Measurements from ENCODE around the gene IL12RB1.

Gene IL12RB1

DNA sequence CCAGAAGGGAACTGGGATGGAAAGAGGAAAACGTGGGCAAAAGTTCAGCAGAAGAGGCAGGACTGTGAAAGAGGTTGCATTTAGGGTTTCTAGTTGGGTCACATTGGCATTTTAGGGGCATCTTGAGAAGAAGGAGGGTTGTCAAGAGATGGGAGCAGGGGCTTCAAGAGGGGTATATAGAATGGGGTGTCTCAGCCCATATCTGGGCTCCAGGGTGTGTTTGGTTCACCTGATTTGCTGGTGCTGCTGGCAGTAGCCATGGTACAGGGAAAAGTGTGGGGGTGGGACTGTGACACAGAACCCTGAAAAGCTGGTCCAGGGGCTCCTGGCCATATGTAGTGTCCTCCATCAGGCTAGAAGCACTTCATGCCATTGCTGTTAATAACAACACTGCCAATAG is 33.4 kb upstream of the IL12RB1 start:
- no peak for DNase-seq (ENCODE audit: low read depth in 1 of 2, low spot score in 1 of 2)
- in situ Hi-C loops (cut with HindIII; ENCODE audit: low pct_unique_long_range_greater_than_20kb, low sequenced_read_pairs): no loop called here
- no peak for TF ChIP-seq JUND (IDR thresholded peaks at IDR 0.05; ENCODE audit: low read depth)

DNA sequence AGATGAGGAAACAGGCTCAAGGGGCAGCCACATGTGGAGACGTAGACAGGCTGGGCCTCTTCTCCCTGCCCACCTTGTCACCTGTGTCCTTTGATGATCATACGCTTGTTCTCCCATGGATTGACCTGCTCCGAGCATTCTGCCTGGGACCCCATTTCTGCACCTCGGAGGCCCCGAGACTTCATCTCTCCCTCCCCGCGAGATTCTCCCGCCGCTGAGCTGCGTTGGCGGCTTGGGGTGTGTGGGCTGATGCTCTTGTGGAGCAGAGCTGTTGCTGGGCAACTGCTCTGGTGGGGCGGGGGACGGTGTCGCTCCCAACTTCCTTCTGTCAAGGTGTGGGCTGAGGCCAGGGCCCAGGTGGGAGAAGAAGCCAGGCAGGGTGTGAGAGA is 33.0 kb upstream of the IL12RB1 start:
- DNase-seq (ENCODE audit: low read depth in 1 of 2, low spot score in 1 of 2): no peak
- no peak for TF ChIP-seq JUND (IDR thresholded peaks at IDR 0.05; ENCODE audit: low read depth)
- in situ Hi-C loops (cut with HindIII; ENCODE audit: low pct_unique_long_range_greater_than_20kb, low sequenced_read_pairs): no loop called here

DNA sequence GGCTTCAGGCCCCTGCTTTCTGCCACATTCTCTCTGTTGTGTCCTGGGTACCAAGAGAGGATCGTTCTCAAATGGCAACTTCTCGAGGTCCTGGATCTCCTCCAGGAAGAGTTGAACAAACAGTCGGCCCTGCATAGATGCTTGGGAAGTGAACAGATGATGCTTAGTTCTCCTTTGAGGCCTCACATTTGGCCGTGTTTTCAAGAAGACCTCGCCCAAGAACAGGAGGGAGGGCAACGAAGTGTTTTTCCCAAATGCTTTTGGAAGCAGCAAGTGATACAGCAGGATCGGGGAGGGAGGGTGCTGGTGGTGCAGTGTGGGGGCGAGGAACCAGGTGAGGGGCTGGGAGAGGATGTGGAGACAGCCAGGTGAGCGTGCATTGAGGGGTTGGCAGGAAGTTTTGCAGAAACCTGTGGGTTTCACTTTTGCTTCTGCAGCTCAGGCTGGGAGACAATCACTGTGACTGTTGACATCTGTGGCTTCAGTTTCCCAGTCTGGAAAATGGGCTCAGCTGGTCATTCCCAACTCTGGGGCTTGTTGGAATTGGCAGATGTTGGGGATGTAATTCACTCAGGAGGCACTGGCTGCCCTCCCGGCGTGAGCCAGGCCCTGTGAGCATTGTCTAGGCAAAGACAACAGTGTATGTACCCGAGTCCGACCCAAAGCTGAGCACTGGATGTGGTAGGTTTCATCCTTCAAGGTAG is 32.4 kb upstream of the IL12RB1 start:
- DNase-seq (ENCODE audit: low read depth in 1 of 2, low spot score in 1 of 2): no peak
- in situ Hi-C loops (cut with HindIII; ENCODE audit: low pct_unique_long_range_greater_than_20kb, low sequenced_read_pairs): no loop called here
- no peak for TF ChIP-seq JUND (IDR thresholded peaks at IDR 0.05; ENCODE audit: low read depth)

DNA sequence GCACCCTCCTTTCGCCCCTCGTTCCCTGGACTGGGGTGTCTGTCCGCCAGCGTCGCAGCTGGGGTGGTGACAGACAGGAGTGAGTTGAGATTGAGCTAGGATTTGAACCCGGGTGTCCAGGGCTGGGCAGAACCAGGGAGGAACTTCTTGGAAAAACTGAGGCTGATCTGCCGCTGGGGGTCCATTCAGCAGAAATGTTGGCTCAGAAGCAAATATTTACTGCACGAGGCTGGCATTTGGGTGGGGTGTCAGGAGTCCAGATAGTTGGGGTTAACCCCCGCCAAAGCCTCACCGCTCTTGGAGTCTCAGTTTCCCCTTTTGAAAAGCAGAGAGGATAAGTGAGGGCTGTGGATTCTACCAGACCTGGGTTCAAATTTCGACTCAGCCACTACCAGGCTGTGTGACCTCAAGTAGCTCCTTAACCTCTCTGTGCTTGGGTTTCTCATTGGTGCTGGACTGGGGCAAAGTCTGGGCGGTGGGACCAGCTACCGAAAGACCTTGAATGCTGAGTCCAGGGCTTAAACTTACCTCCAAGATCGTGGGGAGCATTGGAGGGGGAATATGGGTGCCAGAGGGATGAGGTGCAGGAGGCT is 31.8 kb upstream of the IL12RB1 start:
- DNase-seq (ENCODE audit: low read depth in 1 of 2, low spot score in 1 of 2): no peak
- in situ Hi-C loops (cut with HindIII; ENCODE audit: low pct_unique_long_range_greater_than_20kb, low sequenced_read_pairs): no loop called here
- TF ChIP-seq JUND (IDR thresholded peaks at IDR 0.05; ENCODE audit: low read depth): no peak

DNA sequence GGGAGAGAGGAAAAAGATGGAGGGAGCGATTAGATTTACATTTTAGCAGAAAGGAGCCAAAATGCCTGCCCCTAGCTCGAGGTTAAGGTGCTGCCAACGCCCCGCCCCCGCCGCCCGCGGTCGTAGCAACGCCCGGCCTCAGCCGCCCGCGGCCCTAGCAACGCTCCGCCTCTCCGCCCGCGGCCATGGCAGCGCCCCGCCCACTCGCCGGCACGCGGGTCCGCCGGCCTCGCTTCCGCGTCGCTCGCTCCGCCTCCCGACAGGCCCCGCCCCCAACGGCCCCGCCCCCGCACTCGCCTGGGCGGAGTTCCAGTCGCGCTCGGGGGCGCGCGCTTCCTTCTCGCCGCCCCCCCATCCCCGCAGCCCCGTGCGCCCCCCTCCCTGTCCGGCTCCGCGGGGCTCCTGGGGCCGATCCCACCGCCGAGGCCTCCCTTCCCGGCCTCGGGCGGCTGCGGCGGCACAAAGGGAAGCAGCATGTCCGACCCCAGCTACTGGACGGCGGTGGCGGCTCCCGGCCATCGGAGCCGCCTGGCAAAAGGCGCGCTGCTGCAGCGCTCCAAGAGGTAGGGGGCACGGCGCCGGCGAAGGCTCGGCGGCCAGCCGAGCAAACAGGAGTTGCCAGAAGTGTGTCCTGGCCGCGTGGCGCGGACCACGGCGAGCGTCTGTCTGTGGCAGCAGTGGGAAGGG is 31.1 kb upstream of the IL12RB1 start:
- DNase-seq (ENCODE audit: low read depth in 1 of 2, low spot score in 1 of 2): peak; percentile 65 to 67
- in situ Hi-C loops (cut with HindIII; ENCODE audit: low pct_unique_long_range_greater_than_20kb, low sequenced_read_pairs): no loop called here
- TF ChIP-seq JUND (IDR thresholded peaks at IDR 0.05; ENCODE audit: low read depth): no peak

DNA sequence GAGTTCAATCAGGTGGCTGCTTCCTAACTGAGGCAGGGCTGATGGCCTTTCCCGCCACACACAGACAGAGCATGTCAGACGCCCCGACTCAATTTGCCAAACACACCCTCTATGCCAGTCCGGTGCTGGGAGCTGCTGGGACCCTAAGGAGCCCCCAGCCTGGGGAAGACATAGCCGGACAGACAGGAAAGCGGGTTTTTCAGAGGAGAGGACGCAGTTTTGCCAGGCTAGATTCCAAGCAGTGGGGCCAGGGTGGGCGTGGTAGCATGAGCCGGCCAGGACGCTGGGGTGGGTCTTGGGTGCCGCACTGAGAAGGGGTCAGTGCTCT is 30.6 kb upstream of the IL12RB1 start:
- TF ChIP-seq JUND (IDR thresholded peaks at IDR 0.05; ENCODE audit: low read depth): no peak
- no peak for DNase-seq (ENCODE audit: low read depth in 1 of 2, low spot score in 1 of 2)
- in situ Hi-C loops (cut with HindIII; ENCODE audit: low pct_unique_long_range_greater_than_20kb, low sequenced_read_pairs): no loop called here

DNA sequence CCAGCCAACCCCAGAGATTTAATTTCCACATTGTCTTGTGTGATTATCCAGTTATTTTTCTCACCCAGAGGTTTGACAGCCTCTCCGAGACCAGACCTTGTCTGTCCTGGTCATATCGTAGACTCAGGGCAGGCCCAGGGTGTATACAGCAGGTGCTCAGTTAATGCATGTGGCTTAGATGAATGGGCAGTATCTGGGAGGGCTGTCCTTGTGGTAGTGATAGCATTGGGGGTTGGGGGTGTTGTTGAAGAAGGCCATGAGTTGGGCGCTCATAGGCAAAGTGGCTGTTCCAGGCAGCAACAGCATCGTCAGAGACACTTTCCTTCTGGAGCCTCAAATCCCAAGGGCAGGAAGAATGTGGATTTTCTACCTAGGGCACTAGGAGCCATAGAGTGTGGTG is 27.7 kb upstream of the IL12RB1 start:
- TF ChIP-seq JUND (IDR thresholded peaks at IDR 0.05; ENCODE audit: low read depth): no peak
- in situ Hi-C loops (cut with HindIII; ENCODE audit: low pct_unique_long_range_greater_than_20kb, low sequenced_read_pairs): no loop called here

DNA sequence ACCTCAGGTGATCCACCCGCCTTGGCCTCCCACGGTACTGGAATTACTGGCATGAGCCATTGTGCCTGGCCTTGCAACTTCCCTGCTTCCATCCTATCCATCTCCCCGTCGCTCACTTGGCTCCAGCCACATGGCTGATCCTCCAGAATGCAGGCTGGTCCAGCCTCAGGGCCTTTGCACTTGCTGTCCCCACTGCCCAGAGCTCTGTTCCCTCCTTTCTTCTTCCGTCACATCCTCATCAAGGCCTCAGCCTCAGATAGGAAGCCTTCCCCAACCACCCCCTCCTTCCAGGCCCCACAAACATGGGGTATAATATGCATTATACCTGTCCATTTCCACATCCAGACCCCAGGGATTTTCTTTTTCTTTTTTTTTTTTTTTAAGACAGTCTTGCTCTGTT is 27.1 kb upstream of the IL12RB1 start:
- no peak for DNase-seq (ENCODE audit: low read depth in 1 of 2, low spot score in 1 of 2)
- TF ChIP-seq JUND (IDR thresholded peaks at IDR 0.05; ENCODE audit: low read depth): no peak
- in situ Hi-C loops (cut with HindIII; ENCODE audit: low pct_unique_long_range_greater_than_20kb, low sequenced_read_pairs): no loop called here

More for the DNA sequence above, 27.7 kb upstream of the IL12RB1 start:
- DNase-seq (ENCODE audit: low read depth in 1 of 2, low spot score in 1 of 2): no peak

DNA sequence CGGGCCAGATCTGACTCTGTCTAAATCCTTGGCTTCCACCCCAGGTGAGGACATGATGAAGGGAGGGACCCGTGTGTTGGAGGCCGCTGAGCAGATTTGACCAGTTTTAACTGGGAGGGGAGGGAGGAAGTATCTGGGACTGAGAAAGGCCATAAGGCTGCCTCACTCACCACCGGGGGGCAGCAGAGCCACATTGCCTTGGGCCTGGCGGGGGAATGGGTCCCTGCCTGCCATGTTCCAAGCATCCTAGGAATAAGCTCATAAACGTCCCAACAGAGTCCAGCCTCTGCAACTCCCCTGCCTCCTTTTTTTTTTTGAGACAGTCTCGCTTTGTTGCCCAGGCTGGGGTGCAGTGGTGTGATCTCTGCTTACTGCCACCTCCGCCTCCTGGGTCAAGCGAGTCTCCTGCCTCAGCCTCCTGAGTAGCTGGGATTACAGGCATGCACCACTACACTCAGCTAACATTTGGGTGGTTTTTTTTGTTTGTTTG is 26.3 kb upstream of the IL12RB1 start:
- DNase-seq (ENCODE audit: low read depth in 1 of 2, low spot score in 1 of 2): peak; percentile 73 to 81
- no peak for TF ChIP-seq JUND (IDR thresholded peaks at IDR 0.05; ENCODE audit: low read depth)
- in situ Hi-C loops (cut with HindIII; ENCODE audit: low pct_unique_long_range_greater_than_20kb, low sequenced_read_pairs): no loop called here

DNA sequence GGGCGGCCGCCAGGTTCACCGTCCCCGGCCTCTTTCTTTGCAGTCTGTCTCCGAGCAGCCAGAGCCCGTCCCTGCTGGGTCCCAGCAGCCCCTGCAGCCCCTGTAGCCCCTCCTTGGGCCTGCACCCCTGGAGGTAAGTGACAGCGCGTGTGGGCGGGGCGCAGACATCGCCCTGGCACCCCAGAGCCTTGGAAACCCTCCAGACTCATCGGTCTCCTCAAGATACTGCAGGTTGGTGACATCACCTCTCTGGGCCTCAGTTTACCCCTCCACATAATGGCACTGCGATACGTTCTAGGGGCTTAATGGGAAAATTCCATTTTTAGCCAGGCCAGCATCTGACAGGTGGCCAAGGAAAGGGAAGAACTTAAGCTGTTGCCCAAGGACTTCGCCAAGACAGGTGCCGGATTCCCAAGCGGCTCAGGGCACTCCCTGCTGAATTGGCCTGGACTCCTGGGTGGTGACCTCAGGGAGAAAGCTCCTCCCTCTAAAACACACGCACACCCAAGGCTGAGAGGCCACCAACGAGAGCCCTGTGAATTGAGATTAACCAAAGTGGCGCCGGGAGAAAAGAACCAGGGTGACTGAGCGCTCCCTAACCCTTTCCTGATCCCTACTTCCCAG is 24.0 kb upstream of the IL12RB1 start:
- in situ Hi-C loops (cut with HindIII; ENCODE audit: low pct_unique_long_range_greater_than_20kb, low sequenced_read_pairs): no loop called here
- no peak for TF ChIP-seq JUND (IDR thresholded peaks at IDR 0.05; ENCODE audit: low read depth)
- DNase-seq (ENCODE audit: low read depth in 1 of 2, low spot score in 1 of 2): no peak

DNA sequence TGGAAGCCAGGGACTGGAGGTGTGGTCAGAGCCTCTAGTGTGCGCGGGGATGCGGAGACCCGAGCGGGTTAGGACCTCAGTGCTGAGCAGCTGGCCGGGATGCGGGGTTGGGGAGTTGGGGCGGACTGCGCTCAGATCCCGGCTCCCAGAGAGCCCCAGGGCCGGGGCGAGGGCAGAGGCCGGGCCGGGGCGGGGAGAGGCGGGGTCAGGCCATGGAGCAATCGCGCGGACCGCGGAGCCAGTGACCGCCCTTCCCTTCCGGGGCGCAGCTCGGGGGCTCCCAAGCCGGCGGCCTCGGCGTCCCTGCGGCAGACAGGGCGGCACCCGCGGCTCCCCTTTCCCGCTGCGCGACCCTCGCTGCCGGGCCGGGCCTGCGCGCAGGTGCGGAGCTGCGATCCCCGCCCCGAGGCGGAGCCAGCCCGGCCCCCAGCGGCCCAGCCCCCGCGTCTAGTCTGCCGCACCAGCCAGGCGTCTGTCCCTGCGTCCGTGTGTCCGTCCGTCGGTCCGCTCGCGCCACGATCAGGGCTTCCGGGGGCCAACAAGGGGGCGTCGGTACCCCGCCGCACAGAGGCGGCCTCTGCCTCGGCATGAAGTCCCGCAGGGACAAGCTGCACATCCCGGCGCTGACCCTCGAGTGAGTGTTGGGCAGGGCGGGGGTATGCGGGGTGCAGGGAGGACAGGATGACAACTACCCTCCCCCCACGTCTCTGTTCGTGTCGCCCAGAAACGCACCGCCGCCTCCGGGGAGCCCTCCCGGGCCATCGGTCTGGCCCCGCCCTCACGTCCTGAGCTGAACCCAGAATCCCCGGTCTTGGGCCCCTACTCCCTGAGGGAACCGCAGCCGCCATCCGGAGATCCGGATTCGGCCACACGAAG is 23.2 kb upstream of the IL12RB1 start:
- no peak for TF ChIP-seq JUND (IDR thresholded peaks at IDR 0.05; ENCODE audit: low read depth)
- DNase-seq (ENCODE audit: low read depth in 1 of 2, low spot score in 1 of 2): peak in 1 of 2 experiments; percentile 48

DNA sequence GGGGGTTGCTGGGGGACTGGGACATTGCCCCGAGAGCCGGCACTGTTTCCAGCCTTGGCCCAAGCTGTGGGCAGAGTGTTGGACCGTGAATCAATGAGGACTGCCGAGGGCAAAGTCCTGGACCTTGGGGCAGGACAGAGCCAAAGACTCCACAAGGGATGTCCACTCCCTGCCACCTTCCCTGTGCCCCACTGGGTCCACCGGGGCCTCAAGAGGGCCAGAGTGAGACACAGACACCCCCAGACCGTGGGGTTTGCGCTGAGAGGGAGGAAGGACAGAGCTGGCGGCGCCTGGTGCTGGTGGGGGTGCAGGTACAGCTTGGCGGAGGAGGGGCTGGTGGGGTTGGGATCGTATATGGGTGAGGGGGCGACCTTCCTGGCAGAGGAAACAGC is 22.6 kb upstream of the IL12RB1 start:
- DNase-seq (ENCODE audit: low read depth in 1 of 2, low spot score in 1 of 2): no peak
- in situ Hi-C loops (cut with HindIII; ENCODE audit: low pct_unique_long_range_greater_than_20kb, low sequenced_read_pairs): no loop called here
- no peak for TF ChIP-seq JUND (IDR thresholded peaks at IDR 0.05; ENCODE audit: low read depth)

More for the DNA sequence above, 23.2 kb upstream of the IL12RB1 start:
- in situ Hi-C loops (cut with HindIII; ENCODE audit: low pct_unique_long_range_greater_than_20kb, low sequenced_read_pairs): no loop called here
